Measurements from ENCODE around the gene TMC1.

- TF ChIP-seq ZNF792 (CRISPR knock-in tag; IDR thresholded peaks at IDR 0.05) (no peak), NFIC (IDR thresholded peaks at IDR 0.05; ENCODE audit: low read length) (no peak), ESRRA (CRISPR knock-in tag; IDR thresholded peaks at IDR 0.05; ENCODE audit: low read depth) (no peak), CEBPB (IDR thresholded peaks at IDR 0.05; ENCODE audit: borderline replicate concordance, low read depth, low read length) (no peak)
Measured at GRCh38 chr9:72844440-72844768, 323.0 kb downstream of the TMC1 start.

Data from HepG2 (cell line).